Kasumi-1 (cell line): ENCODE results near the gene LAMA2.
A peak's percentile ranks its signal among the peaks of the same experiment; 100 is the strongest.

Source experiments
- DNase-seq, 2 experiments: peaks; one replicate each; lab custom pipeline; 2025; lab: John Stamatoyannopoulos, UW

The LAMA2 gene

GRCh38 chr6:129448965-129449364, 566.0 kb downstream of the LAMA2 start:
- no peak for DNase-seq

DNA sequence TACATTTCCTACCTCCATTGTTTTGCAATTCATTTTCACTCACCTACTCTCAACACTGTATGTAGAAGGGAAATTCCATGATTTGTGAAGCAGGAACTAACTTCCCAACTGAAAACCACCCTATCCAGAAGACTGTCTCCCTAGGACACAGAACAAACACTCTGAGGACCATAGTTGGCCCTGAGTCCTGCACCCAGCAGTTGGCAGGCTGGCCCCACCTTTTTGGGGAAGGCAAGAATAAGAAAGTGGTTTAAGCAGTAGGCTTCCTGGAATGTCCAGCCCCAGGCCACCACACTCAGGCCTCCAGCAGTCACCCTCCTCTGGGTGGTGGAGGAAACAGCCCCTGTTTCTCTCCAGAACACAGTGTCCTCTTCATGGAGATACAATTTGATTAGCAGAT, 568.2 kb downstream of the LAMA2 start:
- DNase-seq, result no peak

DNA sequence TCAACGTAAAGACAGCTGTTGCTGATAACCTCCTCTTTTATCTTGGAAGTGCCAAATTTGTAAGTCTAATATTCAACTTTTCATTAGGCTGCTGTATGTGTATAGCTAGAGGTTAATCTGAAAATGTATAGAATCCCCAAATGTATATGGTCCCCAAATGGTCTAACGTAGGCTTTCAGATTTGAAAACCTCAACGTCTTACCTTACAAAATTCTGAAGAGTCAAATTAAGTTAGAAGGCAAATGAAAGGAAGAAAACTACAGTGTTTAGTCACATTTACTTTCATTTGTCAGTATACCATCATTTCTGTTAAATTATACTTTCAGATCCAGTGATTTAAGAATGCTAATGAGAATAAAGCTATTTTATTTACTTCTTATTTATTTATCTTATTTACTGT, 570.1 kb downstream of the LAMA2 start:
- no peak for DNase-seq

DNA sequence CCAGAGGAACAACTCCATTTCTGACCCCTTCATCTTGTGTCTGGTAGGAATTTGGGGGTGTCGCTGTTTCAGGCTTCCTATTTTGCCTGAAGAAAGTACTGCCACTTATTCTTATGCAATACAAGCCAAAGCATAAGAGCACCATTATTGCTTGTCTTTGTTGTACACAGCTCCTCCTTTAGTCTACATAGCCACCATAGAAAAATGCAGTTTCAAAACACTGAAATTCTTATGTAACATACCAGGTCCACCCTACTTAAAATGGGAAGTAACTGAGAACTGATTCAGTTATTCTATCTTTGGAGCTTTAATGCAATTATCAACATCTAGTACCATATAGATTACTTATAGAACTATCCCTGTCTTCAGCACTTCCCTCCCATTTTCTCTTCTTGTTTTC, 571.5 kb downstream of the LAMA2 start:
- peak; percentile 11 to 13 for DNase-seq

GRCh38 chr6:129455126-129455769, 572.3 kb downstream of the LAMA2 start:
- no peak for DNase-seq

DNA sequence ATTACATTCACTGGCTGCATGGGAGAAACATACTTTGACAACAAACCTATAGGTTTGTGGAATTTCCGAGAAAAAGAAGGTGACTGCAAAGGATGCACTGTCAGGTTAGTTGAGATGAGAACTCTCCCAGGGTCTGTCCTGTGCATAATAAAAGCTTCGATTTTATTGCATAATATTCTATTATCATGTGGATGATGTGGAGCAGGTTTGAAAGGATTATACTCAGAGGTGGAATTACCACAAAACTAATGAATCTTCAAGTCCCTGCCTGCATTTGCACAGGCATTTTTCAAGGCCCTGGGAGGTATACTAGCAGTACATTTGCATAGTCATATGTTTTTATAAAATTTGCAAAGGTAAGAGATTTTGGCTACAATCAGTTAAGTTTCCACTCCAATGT, 577.3 kb downstream of the LAMA2 start:
- no peak for DNase-seq

- DNase-seq, result no peak
Measured at GRCh38 chr6:129469070-129469662, 586.2 kb downstream of the LAMA2 start.

DNA sequence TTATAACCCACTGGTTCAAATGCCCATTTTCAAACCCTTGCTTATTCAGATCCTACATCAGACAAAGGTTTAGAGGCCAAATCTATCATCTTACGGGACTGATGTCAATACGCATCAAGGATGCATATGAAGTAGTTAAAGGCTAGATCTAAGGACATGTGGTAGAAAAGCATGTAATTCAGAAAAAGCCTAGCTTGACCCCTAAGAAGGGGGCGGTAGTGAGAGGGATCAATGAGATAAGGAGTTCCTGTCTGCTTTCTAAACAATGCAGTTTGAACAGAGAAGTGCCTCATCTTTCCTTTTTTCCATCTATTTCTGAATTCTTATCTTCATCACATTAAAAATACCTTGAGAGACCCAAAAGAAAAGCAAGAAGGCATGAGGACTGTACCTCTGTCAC, 589.3 kb downstream of the LAMA2 start:
- no peak for DNase-seq

DNA sequence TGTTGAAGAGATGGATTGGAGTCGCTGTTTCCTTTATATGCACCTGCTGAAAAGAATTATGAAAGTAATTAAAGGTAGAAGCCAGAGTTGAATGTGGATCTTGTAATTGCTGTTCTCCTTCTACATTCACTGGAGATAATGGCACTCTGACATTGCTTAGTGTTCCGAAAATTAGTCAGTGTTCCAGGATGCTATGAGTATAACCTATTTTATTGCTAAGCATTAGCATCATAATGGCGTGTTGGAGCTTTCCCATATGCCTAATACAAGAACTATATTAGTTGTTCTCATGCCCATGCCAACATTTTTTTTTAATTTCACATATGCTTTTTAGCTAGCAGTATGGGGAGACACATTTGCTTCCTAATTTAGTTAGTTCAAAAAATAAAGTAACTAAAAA, 590.6 kb downstream of the LAMA2 start:
- no peak for DNase-seq

DNA sequence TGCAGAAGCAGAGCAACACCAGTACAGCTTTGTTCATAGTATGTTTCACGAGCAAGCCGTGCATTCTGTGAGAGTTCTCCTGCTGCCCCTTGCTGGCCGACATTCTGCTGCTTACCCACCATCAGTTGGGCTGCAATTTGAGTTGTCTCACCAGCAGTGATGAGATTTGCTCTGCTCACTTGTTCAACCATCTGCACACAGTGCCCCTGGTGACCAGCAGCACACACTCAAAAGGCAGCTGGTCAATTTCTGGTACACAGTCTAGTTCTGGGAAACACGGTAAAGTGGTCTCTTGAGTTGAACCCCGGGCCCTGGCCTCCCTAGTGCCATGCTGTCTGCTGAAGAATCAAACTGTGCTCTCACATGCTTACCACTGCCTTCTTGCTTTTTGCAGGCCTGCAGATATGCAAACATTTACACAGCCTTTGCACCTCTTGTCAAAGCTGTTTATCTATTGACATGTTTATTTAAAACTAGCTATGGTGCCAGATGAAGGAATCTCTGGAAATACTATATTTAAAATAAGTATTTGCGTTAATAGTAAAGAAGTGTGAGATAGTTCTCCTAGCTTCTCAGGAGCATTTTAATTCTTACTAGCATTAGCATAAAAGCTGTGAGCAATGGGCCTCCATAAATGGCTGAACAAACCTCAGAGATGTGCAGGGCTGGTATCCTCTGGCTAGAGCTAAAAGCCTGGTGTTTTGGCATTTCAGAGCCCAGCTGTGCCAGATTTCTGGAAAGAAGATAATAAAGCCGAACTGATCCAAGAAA, 592.7 kb downstream of the LAMA2 start:
- DNase-seq, result no peak

DNA sequence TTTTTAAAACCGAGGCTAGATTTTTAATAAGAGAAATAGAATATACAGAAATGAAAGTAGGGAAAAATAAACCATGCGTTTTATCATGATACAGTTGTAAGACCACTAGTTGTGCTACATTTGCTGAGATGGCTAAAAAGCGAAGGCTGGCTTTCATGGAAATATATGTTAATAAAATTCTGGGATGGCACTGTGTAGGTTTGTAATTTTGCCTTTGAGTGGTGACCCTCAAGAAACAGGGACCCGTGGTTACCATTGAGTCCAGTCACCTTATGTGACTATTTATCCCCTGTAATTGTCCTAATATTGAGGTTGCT, 593.3 kb downstream of the LAMA2 start:
- DNase-seq, result no peak

DNA sequence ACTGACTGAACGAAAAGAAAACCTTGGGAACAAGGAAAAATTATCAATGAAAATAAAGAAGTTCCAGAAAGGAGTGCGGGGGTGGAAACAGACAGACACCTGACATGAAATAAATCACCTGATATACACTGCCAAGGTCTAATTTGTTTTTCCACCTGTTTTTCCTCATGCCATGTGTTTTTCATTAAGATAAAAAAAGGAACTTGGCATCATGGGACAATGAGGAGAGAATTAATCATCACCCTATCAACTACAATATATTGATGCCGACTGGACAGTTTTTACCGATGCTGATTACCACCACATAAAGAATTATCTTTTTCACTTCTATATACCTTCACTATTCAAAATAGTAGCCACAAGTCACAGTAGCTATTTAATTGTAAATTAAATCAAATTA, 593.9 kb downstream of the LAMA2 start:
- DNase-seq, result no peak

GRCh38 chr6:129478379-129478778, 595.4 kb downstream of the LAMA2 start:
- no peak for DNase-seq

DNA sequence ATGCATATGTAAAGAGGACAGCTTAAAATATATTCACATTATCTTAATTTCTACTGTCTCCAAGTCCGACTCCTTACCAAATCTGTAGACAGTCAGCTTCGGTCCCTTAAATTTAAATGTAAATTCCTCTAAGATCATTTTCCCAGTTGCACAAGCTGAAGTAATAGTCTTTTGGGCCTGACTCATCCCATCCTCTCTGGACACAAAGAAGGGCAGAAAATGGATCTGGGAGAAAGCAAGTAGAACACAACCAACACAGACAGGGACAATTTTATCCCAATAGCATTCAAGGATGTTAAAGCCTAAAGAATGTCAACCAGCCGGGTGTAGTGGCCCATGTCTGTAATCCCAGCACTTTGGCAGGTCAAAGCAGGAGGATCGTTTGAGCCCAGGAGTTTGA, 598.8 kb downstream of the LAMA2 start:
- no peak for DNase-seq

GRCh38 chr6:129485746-129486145, 602.8 kb downstream of the LAMA2 start:
- no peak for DNase-seq

DNA sequence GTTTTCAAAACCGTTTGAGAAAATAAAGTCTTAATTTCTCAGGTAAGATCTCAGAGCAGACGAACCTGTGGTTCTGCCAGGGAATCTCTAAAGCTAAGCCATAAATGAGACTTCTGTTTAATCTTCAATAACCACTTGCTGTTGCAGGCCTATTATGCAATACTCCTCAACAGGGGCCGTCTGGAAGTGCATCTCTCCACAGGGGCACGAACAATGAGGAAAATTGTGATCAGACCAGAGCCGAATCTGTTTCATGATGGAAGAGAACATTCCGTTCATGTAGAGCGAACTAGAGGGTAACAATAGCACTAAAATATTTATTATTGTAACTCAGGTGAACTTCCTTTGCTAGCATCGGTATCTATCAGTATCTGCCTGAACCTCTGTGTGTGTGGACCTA, 603.4 kb downstream of the LAMA2 start:
- DNase-seq, result no peak

GRCh38 chr6:129488313-129488712, 605.4 kb downstream of the LAMA2 start:
- no peak for DNase-seq

DNA sequence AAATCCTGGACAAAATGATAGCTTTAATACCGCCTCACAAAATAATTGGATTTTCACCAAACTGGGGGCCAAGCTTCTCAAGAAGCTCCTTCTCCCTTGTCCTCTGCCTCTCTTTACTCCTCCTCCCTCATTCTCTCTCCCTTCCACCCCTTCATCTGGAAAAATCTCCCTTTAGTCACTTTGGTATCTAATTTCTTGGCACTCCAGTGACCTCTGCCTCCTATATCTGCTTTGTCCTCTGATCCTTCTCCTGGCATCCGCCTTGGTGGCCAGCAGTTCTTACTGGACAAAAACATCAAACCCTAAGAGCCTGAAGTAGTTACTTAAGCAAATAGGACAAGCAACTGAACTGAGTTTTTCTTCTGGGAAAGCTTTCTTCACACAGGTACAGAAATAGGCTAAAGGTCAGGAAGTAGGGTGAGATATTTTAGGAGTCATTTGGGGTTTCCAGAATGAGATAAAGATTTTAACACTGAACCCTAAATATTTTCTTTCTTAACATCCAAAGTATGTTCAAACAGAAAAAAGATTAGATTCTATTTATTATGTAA, 606.4 kb downstream of the LAMA2 start:
- DNase-seq, result no peak

DNA sequence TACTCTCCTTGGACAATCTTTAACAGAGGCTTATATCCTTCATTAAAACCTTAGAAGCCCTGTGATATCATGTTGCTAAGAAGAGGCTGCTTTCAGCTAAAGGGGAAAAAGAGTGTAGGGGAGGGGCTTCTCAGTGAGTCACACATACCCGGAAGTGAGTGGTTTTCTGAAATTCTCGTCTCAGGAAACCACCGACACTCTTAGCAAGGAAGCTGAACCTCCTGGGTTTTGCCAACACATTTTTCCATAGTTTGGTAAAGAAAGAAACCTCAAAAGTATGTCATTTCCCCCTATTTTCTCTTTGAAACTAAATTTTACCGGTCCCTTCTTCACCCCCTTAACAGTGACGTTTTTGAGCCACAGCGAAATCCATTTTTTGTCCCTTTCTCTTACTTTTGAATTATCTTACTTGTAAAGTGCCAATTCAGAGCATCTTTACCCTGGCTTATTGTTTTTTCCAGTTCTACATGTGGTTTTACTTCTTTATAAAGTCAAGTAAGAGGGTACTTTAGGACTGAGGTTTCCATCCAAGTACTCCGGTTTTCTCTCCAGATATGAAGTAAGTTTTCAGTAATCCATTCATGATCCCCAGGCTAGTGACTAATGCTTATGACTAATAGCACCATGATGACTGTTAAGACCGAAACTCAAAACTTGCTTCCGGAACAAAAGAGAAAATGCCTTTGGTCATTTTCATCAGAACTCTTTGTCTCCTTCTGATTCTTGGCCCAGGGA, 607.8 kb downstream of the LAMA2 start:
- peak; percentile 94 to 96 for DNase-seq

DNA sequence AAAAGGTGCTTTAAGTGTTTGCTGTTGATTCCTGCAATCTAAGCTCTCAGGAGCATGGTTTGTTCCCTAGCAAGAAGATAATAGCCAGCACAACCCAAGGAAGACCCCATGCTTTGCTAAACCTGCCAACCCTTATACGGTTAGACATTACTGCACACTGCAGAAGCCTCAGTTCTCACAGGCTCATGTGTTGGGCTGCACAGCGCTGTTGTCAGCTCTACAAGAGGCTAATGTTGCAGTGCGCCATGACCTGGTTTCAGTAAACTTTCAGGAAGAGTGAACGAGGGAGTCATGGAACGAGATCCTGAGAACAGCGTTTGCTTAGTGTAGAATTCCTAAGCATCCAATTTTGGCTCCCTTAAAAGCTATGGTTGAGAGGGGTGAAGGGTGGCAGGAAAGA, 608.5 kb downstream of the LAMA2 start:
- DNase-seq, result no peak

DNA sequence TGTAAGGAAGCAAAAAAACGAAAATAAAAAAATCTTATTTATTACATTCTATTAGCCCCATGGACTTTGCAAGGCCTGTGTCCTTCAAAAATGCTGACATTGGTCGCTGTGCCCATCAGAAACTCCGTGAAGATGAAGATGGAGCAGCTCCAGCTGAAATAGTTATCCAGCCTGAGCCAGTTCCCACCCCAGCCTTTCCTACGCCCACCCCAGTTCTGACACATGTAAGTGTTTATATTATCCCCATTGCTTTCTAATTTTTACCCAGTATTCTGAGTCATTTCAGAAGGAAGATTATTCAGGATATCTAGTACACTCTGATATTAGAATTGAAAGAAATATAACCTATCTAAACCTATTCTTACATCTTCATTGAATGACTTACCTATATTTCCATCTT, 609.3 kb downstream of the LAMA2 start:
- no peak for DNase-seq

GRCh38 chr6:129493354-129493902, 610.5 kb downstream of the LAMA2 start:
- no peak for DNase-seq
